ENCODE results near the gene USP32.
A peak's percentile ranks its signal among the peaks of the same experiment; 100 is the strongest.
"Not testable (repeated sequence)": the region's sequence is repeated elsewhere in the genome, so short reads cannot be mapped to it uniquely, and the experiment has no call there.

USP32 gene, protein sequence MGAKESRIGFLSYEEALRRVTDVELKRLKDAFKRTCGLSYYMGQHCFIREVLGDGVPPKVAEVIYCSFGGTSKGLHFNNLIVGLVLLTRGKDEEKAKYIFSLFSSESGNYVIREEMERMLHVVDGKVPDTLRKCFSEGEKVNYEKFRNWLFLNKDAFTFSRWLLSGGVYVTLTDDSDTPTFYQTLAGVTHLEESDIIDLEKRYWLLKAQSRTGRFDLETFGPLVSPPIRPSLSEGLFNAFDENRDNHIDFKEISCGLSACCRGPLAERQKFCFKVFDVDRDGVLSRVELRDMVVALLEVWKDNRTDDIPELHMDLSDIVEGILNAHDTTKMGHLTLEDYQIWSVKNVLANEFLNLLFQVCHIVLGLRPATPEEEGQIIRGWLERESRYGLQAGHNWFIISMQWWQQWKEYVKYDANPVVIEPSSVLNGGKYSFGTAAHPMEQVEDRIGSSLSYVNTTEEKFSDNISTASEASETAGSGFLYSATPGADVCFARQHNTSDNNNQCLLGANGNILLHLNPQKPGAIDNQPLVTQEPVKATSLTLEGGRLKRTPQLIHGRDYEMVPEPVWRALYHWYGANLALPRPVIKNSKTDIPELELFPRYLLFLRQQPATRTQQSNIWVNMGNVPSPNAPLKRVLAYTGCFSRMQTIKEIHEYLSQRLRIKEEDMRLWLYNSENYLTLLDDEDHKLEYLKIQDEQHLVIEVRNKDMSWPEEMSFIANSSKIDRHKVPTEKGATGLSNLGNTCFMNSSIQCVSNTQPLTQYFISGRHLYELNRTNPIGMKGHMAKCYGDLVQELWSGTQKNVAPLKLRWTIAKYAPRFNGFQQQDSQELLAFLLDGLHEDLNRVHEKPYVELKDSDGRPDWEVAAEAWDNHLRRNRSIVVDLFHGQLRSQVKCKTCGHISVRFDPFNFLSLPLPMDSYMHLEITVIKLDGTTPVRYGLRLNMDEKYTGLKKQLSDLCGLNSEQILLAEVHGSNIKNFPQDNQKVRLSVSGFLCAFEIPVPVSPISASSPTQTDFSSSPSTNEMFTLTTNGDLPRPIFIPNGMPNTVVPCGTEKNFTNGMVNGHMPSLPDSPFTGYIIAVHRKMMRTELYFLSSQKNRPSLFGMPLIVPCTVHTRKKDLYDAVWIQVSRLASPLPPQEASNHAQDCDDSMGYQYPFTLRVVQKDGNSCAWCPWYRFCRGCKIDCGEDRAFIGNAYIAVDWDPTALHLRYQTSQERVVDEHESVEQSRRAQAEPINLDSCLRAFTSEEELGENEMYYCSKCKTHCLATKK (N-terminal part only)

DNA sequence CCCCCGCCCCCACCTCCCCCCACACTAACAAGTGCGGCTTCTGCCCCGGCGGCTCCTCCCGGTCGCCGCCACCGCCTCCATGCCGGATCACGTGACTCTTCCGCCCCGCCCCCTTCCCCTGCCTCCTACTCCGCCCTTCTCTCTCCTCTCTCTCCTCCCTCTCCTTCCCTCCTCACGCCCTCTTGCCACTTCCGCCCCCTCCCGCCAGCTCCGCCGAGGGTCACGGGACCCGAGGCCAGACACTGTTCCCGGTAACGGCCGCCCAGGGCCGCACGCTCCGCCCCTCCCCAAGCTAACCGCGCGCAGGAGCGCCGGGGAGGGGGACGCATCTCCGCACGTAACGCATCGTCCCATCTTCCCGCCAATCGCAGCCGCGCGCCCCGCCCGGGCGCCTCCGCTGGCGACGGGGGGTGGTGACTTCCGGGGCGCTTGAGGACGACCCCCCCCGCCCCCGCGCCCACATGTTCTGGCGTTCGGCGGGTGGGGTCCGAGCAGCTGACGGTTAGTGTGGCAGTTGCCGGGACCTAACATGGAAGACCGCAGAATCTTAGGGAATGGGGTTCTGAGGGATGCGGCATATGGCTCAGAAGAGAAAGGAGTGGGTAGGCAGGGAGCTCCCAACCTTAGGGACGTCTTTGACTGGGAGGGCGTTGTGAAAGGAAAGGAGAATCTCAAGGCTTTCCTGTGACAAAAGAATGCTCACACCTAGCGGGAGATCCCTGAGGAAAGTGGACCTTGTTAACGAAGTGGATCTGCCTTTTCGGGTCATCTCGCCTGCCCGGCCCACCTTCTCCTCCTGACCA is at the start of gene USP32:
TSS of gene USP32 (minus strand) at position 92 of the 803 bp plus-strand sequence. CDS start 194 bp downstream, outside the sequence.
- DNase-seq, result peak; percentile 98

DNA sequence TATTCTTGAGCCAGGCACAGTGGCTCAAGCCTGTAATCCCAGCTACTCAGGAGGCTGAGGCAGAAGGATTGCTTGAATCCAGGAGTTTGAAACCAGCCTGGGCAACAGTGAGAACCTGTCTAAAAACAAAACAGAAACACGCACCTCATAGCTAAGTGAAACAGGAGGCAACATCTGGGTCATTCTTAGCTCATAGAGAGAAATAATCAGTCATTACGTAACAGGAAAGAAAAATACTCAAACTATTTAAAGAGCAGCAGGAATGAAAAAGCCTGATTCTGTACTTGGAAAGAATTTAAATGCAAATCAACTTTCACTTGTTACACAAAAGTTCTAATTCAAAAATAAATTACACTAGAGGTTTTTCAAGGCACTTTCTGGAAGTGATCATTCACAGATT is 47.6 kb upstream of the USP32 start:
- no peak for DNase-seq

DNA sequence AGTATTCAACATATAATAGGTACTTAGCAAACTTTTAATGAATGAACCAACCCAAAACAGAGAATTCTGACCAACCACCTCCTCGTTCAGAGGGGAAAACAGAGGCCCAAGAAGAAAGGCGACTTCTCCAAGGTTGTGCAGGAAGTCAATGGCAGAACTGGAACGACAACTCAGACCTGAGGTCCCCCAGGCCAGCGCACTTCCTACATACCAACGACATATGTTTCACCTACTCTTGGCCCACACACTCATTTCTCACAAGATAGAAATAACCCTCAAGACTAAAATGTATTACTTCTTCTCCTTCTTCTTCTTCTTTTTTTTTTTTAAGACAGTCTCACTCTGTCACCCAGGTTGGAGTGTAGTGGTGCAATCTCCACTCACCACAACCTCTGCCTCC is 44.7 kb upstream of the USP32 start:
- no peak for DNase-seq

DNA sequence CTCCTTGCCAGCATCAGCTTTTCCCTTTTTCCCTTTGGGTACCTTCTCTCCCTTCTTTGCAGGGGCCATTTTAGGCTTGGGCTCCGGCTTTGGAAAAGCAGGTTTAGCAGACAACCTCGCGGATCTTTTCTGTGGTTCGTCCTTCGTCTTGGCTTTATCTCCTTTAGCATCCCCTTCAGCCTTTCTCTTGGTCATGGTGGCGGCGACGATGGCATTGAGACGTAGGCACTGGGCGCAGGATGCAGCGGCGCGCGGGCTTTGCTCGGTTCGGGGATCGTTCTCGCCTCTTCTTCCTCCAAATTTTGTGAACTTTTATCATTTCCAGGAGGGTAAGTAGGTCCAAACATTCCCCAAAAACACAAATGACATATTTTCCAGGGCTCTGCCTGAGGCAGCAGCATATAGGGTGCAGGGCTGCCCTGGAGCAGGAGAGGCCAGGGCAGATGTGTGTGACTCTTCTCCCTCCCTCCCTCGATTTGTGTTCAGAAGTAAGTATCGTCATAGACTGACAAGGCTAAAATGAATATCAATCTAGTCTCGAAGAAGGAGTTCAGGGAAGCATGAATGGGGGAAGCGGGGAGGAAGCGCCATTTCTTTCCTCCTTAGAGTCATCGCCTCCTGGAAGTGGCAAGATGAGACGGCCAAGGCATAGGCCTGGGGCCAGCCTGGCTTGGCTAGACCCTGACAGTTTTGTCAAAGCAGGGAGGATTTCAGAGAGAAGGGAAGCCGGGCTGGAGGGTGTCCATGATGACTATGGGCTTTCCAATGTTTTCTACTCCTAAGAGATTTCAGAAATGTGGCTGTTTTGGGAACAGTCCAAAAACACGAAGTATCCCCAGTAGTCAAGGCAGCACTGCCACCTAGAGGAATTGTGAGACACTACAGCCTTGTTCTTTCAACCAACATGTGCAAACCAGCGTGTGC is 43.6 kb upstream of the USP32 start:
- peak; percentile 93 for DNase-seq

DNA sequence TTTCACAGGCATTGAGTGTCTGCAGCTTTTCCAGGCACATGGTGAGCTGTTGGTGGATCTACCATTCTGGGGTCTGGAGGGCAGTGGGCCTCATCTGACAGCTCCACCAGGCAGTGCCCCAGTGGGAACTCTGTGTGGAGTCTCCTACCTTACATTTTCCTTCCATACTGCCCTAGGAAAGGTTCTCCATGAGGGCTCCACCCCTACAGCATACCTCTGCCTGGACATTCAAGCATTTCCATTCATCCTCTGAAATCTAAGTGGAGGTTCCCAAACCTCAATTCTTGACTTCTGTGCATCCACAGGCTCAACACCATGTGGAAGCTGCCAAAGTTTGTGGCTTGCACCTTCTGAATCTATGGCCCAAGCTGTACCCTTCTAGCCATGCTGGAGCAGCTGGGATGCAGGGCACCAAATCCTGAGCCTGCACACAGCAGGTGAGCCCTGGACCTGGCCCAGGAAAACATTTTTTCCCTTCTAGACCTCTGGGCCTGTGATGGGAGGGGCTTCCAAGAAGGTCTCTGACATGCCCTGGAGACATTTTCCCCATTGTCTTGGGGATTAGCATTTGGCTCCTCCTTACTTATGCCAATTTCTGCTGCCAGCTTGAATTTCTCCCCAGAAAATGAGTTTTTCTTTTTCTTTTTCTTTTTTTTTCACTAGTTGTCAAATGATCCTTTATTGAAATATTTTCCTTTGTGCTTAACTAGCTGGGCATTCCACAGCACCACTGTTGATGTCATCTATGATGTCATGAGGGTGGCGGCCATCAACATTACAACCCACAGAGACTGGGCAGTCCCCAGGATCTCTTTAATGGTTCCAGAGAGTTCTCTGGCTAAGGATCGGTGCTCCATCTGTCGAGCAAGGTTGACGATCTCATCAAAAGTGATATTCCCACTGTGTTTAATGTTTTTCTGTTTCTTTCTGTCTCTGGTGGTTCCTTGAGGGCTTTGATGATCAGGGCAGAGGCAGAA is 41.4 kb upstream of the USP32 start:
- not testable (repeated sequence) for DNase-seq

DNA sequence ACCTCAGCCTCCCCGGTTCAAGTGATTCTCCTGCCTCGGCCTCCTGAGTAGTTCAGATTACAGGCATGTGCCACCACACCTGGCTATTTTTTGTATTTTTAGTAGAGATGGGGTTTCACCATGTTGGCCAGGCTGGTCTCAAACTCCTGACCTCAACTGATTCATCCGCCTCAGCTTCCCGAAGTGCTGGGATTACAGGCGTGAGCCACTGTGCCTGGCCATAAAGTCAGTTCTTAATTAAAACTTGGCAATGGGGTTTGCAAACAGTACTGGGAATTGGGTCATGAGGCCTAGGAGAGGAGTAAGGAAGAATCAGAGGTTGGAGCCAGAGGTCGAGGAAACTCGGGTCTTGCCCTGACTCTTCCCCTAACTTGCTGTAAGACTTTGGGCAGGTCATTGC is 38.6 kb upstream of the USP32 start:
- not testable (repeated sequence) for DNase-seq

DNA sequence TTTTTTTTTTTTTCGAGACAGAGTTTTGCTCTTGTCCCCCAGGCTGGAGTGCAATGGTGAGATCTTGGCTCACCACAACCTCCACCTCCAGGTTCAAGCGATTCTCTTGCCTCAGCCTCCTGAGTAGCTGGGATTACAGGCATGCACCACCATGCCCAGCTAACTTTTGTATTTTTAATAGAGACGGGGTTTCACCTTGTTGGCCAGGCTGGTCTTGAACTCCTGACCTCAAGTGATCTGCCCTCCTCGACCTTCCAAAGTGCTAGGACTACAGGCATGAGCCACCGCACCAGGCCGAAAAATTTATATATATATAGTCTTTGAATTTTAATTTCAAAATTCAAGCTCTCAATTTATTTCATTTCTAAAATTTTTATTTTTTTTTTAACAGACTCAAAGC is 36.6 kb upstream of the USP32 start:
- not testable (repeated sequence) for DNase-seq

DNA sequence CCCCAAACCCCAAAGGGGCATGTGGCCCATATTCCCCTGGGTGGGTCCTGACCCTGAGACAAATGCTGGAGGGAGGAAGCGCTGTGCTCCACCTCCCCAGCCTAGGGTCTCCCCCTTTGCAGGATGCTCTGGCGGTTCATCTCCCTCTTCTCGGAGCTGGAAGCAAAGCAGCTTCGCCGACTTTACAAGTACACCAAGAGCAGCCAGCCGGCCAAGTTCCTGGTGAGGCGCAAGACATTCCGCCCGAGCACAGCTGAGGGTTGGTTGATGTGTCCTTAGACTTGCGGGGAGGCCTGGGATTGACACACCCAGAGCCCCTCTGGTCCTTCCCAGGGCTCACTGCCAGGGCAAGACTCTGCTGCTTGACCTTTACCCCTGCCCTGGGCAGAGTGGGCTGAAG is 34.7 kb upstream of the USP32 start:
- DNase-seq, result no peak

DNA sequence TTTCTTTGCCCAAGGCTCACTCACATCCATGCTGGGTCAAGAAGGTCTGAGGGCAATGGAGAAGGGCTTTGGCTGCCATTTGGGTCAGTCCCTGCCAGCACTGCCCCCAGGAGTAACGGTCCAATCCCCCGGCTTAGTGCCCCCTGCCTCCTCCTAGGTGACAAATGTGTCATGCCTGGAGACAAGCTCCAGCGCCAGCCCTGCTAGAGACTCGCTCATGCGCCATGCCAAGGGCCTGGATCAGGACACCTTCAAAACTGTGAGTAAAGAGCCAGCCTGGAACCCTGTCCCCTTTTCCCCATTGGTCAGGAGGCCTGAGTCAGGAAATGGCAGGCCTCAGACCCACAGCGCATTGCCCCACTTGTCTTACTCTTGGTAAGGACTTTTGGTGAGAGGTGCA is 33.7 kb upstream of the USP32 start:
- DNase-seq, result no peak

DNA sequence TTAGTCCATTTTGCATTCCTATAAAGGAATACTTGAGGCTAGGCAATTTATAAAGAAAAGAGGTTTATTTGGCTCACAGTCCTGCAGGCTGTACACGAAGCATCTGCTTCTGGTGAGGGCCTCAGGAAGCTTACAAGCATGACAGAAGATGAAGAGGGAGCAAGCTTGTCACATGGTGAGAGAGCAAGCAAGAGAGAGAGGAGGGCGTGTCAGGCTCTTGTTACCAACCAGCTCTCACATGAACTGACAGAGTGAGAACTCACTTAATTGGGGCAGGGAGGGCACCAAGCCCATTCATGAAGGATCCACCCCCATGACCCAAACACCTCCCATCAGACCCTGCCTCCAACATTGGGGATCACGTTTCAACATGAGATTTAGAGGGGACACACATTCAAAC is 31.9 kb upstream of the USP32 start:
- DNase-seq, result no peak

DNA sequence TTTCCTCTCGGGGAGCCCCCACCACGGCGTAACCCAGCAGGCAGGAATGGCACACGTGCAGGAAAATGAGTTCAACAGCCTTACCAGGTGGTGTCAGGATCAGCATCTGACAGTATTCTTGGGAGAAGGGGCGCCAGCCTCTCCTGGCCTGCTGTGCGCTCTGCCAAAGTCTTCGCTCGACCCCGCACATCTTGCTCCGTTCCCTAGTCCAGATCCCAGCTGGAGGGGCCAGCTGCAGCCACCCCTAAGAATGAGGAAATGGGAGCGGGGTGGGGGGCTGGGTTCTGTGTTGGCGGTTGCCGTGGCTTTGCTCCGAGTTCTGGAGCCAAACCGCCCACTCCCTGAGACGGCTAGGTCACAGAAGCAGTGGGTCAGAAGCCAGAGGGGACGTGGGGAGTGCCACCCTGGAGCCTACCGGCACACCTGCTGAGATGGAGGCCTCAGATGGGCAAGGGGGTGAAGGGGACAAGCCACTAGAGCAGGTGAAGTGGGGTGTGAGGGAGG is 30.3 kb upstream of the USP32 start, which contains the start of gene CHCT1:
TSS of gene CHCT1 (plus strand) at position 328 of the 504 bp plus-strand sequence. CDS start at position 432, 104 bp downstream.
- DNase-seq, result no peak

DNA sequence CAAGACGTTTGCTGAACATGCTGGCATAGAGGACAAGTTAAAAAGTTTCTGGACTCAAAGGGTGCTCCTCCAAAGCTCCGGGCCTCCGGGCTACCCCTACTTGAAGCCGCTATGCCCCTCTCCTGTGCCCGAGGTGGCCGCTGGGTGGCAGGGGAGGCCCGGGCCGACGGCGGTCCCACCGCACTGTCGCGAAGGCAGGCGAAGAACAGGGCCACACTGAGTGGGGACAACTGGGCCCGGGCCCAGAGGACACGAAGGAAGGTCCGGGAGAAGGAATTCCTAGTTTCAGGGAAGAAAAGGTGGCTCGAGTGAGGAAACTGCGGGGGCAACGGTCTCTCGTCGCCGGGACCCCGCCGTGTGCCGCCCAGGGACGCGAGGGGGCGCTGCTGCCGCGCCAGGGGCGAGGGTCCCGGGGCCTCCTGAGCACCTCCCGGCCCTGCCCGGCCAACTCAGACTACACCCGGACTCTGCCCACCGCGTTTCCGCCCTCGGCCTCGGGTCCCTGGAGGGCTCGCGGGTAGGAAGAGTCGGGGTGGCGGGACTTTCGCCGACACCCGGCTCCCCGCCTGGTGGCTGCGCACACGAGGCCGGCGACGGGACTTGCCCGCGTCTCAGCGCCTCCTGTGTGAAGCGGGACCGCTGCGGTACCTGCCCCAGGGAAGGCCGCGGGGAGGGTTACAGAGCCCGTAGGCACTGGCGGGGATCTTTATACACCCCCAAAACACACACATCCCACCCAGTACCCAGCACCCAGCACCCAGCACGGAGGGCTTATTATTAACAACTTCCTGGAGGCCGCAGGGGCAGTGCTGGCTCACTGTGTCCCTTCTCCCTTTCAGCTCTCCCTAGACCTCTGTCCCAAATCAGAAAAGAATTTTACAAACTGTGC is 29.6 kb upstream of the USP32 start:
- DNase-seq, result peak; percentile 46

DNA sequence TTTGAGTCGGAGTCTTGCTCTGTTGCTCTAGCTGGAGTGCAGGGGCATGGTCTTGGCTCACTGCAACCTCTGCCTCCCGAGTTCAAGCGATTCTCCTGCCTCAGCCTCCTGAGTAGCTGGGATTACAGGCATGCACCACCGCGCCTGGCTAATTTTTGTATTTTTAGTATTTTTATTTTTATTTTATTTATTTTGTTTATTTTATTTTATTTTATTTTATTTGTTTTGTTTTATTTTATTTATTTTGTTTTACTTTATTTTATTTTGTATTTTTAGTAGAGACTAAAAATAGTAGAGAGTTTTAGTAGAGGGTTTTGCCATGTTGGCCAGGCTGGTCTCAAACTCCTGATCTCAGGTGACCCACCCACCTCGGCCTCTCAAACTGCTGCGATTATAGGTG is 27.9 kb upstream of the USP32 start:
- DNase-seq, result not testable (repeated sequence)

DNA sequence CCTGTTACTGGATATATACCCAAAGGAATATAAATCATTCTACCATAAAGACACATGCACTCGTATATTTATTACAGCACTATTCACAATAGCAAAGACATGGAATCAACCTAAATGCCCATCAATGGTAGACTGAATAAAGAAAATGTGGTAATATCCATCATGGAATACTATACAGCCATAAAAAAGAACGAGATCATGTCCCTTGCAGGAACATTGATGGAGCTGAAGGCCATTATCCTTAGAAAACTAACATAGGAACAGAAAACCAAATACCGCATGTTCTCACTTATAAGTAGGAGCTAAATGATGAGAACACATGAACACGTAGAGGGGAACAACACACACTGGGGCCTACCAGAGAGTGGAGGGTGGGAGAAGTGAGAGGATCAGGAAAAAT is 27.1 kb upstream of the USP32 start:
- DNase-seq, result not testable (repeated sequence)

DNA sequence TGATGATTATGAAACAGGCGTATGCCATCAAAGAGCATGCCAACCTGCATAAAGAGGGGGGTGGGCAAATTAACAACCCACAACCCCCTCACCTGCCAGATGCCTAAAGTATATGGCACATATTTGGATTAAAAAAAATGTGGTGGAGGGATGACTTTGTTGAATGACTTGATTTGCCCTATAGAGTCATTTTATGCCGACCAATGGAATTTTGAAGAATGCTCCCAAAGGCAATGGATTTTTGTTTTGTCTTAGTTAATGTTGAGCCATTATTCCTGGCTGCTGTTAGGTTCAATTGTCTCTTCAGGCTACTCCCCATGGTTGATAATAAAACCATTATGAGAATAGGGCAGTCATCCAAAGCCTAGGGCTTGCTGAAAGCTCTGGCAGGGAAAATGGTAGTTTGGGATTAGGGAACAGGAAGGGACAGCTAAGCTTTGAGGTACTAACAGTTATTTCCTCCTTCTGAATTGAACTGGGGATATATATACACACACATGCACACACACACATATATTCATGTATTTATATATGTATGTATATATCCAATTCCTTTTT is 24.5 kb upstream of the USP32 start:
- peak; percentile 79 for DNase-seq

DNA sequence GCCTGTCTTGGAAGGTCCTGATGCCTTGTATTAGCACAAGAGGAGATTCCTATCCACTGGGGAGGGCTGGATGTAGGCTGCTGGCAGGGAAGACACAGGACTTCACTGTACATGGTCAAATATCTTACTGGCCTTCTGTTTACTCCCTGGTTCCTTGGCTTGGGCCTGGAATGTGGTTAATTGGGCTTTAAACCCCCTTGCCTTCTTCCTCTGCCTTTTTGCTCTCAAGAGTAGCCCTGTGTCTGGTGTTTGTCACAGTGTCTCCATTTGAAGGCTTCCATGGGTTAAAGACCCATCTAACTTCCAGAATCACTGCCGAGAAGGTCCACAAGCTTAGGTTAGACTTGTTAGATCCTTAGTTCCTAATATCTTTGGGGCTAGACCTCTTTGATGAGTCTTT is 23.2 kb upstream of the USP32 start:
- DNase-seq, result no peak

DNA sequence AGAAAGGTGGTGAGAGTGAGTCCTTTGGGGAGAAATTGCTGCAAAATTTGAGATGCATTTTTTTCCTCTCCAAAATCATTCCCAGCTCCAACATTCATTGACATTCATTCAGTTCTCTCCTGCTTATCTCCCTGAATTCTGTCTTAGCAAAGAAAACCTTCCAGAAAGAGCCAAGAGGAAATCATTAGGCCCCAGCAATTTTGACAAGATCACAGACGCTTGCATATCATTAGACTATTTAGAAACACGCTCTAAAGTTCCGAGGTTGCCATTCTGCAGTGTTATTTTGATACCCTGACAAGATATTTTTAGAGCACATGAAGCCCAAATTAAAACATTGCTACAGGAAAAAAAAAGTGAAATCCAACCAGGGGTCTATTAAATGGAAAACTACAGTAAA is 20.8 kb upstream of the USP32 start:
- DNase-seq, result no peak

DNA sequence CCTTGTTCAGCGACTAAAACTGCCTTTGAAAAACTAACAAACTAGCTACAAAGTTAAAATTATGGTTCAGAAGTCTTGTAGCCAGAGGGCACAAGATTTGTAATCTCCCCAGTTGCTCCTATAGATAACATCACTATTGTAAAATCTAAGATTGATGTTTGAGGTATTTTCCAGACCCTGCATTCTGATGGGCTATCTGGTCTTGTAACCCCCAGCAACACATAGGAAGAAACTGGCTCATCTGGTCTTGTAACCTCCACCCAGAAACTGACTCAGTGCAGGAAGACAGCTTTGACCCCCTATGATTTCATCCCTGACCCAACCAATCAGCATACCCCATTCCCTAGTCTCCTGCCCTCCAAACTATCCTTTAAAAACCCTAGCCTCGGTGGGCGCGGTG is 18.1 kb upstream of the USP32 start:
- DNase-seq, result no peak
